HG03108 (cell line): ENCODE data around the gene IP6K3.

Source experiments
- ATAC-seq: cut with Tn5 transposase; IDR thresholded peaks from one replicate; pipeline ENCODE4 v1.9.1; 2021; ENCODE audit warnings: moderate library complexity; ENCODE audit not compliant: unreplicated experiment

Gene IP6K3

GRCh38 chr6:33679761-33680160 lies 66.9 kb downstream of the IP6K3 start:
- ATAC-seq: no peak

- no peak for ATAC-seq
Observed at GRCh38 chr6:33678932-33679490, 67.7 kb downstream of the IP6K3 start.

GRCh38 chr6:33678233-33678931 lies 68.3 kb downstream of the IP6K3 start:
- no peak for ATAC-seq

- ATAC-seq: no peak
Observed at GRCh38 chr6:33677689-33678088, 69.0 kb downstream of the IP6K3 start.

- no peak for ATAC-seq
Observed at GRCh38 chr6:33677143-33677660, 69.5 kb downstream of the IP6K3 start.

GRCh38 chr6:33676416-33677142 lies 70.1 kb downstream of the IP6K3 start:
- ATAC-seq: no peak

GRCh38 chr6:33675968-33676367 lies 70.7 kb downstream of the IP6K3 start:
- no peak for ATAC-seq

- no peak for ATAC-seq
Observed at GRCh38 chr6:33673851-33674250, 72.9 kb downstream of the IP6K3 start.

GRCh38 chr6:33672808-33673207 lies 73.9 kb downstream of the IP6K3 start:
- no peak for ATAC-seq

- ATAC-seq: no peak
Observed at GRCh38 chr6:33671744-33672072, 75.0 kb downstream of the IP6K3 start.
